ENCODE measurements around the gene ARL4A.
"Not testable (repeated sequence)": the region's sequence is repeated elsewhere in the genome, so short reads cannot be mapped to it uniquely, and the experiment has no call there.

DNA sequence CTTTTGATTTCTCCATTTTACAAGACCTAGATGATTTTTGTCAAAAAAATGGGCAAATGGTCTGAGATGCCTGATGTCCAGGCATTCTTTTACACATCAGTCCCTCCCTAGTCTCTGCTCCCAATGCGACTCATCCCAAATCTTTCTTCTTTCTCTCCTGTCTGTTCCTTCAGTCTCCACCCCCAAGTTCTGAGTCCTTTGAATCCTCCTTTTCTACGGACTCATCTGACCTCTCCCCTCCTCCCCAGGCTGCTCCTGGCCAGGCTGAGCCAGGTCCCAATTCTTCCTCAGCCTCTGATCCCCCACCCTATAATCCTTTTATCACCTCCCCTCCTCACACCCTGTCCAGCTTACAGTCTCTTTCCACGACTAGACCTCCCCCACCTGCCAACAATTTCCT is 26.4 kb upstream of the ARL4A start:
- TF ChIP-seq ARNTL (CRISPR knock-in tag; IDR thresholded peaks at IDR 0.05; ENCODE audit: borderline replicate concordance, low read depth); ZFP30 (CRISPR knock-in tag; IDR thresholded peaks at IDR 0.05); GLIS3 (CRISPR knock-in tag; IDR thresholded peaks at IDR 0.05); ZNF565 (CRISPR knock-in tag; conservative IDR thresholded peaks at IDR 0.05; ENCODE audit: low read depth); RARB (CRISPR knock-in tag; IDR thresholded peaks at IDR 0.05): not testable (repeated sequence)
- TF ChIP-seq, protein P1, sequence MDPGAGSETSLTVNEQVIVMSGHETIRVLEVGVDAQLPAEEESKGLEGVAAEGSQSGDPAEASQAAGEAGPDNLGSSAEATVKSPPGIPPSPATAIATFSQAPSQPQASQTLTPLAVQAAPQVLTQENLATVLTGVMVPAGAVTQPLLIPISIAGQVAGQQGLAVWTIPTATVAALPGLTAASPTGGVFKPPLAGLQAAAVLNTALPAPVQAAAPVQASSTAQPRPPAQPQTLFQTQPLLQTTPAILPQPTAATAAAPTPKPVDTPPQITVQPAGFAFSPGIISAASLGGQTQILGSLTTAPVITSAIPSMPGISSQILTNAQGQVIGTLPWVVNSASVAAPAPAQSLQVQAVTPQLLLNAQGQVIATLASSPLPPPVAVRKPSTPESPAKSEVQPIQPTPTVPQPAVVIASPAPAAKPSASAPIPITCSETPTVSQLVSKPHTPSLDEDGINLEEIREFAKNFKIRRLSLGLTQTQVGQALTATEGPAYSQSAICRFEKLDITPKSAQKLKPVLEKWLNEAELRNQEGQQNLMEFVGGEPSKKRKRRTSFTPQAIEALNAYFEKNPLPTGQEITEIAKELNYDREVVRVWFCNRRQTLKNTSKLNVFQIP (CRISPR knock-in tag; IDR thresholded peaks at IDR 0.05; ENCODE audit: borderline replicate concordance, low read depth) = not testable (repeated sequence)
- TF ChIP-seq, protein P2, sequence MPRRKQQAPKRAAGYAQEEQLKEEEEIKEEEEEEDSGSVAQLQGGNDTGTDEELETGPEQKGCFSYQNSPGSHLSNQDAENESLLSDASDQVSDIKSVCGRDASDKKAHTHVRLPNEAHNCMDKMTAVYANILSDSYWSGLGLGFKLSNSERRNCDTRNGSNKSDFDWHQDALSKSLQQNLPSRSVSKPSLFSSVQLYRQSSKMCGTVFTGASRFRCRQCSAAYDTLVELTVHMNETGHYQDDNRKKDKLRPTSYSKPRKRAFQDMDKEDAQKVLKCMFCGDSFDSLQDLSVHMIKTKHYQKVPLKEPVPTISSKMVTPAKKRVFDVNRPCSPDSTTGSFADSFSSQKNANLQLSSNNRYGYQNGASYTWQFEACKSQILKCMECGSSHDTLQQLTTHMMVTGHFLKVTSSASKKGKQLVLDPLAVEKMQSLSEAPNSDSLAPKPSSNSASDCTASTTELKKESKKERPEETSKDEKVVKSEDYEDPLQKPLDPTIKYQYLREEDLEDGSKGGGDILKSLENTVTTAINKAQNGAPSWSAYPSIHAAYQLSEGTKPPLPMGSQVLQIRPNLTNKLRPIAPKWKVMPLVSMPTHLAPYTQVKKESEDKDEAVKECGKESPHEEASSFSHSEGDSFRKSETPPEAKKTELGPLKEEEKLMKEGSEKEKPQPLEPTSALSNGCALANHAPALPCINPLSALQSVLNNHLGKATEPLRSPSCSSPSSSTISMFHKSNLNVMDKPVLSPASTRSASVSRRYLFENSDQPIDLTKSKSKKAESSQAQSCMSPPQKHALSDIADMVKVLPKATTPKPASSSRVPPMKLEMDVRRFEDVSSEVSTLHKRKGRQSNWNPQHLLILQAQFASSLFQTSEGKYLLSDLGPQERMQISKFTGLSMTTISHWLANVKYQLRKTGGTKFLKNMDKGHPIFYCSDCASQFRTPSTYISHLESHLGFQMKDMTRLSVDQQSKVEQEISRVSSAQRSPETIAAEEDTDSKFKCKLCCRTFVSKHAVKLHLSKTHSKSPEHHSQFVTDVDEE (CRISPR knock-in tag; IDR thresholded peaks at IDR 0.05) = not testable (repeated sequence)
- TF ChIP-seq, protein P3, sequence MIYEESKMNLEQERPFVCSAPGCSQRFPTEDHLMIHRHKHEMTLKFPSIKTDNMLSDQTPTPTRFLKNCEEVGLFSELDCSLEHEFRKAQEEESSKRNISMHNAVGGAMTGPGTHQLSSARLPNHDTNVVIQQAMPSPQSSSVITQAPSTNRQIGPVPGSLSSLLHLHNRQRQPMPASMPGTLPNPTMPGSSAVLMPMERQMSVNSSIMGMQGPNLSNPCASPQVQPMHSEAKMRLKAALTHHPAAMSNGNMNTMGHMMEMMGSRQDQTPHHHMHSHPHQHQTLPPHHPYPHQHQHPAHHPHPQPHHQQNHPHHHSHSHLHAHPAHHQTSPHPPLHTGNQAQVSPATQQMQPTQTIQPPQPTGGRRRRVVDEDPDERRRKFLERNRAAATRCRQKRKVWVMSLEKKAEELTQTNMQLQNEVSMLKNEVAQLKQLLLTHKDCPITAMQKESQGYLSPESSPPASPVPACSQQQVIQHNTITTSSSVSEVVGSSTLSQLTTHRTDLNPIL (CRISPR knock-in tag; IDR thresholded peaks at IDR 0.05; ENCODE audit: low read depth) = not testable (repeated sequence)
- TF ChIP-seq, protein P4, sequence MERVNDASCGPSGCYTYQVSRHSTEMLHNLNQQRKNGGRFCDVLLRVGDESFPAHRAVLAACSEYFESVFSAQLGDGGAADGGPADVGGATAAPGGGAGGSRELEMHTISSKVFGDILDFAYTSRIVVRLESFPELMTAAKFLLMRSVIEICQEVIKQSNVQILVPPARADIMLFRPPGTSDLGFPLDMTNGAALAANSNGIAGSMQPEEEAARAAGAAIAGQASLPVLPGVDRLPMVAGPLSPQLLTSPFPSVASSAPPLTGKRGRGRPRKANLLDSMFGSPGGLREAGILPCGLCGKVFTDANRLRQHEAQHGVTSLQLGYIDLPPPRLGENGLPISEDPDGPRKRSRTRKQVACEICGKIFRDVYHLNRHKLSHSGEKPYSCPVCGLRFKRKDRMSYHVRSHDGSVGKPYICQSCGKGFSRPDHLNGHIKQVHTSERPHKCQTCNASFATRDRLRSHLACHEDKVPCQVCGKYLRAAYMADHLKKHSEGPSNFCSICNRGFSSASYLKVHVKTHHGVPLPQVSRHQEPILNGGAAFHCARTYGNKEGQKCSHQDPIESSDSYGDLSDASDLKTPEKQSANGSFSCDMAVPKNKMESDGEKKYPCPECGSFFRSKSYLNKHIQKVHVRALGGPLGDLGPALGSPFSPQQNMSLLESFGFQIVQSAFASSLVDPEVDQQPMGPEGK (CRISPR knock-in tag; IDR thresholded peaks at IDR 0.05; ENCODE audit: borderline replicate concordance) = not testable (repeated sequence)

Measured in SK-N-SH treated with all-trans-retinoic acid at 6 μM for 48 hours (cell line).